C4-2B (cell line): ENCODE results near the gene UFD1.

ENCODE experiments used
- ZFX ChIP-seq: fragments of 450-650 bp; IDR thresholded peaks from 2 replicates; pipeline ENCODE4 v1.6.1; 2017
- TF ChIP-seq, protein P1 (sequence below): fragments of 450-650 bp; conservative IDR thresholded peaks from 2 replicates; pipeline ENCODE4 v1.5.1; 2017; ENCODE audit warnings: mild to moderate bottlenecking

- TF ChIP-seq, protein P1, sequence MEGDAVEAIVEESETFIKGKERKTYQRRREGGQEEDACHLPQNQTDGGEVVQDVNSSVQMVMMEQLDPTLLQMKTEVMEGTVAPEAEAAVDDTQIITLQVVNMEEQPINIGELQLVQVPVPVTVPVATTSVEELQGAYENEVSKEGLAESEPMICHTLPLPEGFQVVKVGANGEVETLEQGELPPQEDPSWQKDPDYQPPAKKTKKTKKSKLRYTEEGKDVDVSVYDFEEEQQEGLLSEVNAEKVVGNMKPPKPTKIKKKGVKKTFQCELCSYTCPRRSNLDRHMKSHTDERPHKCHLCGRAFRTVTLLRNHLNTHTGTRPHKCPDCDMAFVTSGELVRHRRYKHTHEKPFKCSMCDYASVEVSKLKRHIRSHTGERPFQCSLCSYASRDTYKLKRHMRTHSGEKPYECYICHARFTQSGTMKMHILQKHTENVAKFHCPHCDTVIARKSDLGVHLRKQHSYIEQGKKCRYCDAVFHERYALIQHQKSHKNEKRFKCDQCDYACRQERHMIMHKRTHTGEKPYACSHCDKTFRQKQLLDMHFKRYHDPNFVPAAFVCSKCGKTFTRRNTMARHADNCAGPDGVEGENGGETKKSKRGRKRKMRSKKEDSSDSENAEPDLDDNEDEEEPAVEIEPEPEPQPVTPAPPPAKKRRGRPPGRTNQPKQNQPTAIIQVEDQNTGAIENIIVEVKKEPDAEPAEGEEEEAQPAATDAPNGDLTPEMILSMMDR = no peak
- no peak for TF ChIP-seq ZFX
Measured at GRCh38 chr22:19505735-19506126, 26.7 kb upstream of the UFD1 start.
